MCF 10A (cell line): Measurements from ENCODE around the gene OTX1. TPM values are rescaled to one million over a fixed set of nuclear protein-coding genes. Genes with fewer than 3 reads are reported as not detected.

ENCODE experiments used
- BruUV-seq: library from RNA; stranded (reverse); fragments of 400-500 nt; replicated peaks from 2 replicates; lab custom pipeline; 2021; lab: Mats Ljungman, UMichigan
- CTCF ChIA-PET: fragments of 300-600 bp; sonication (Branson Sonifier 250); formaldehyde crosslinking; extraction: SDS; loops from one replicate; lab custom pipeline; 2021; ENCODE audit warnings: antibody characterized with exemption, inconsistent platforms; lab: Yijun Ruan, JAX
- POLR2A ChIA-PET: fragments of 300-600, 350-650 bp; sonication (Branson Sonifier 250); formaldehyde crosslinking; extraction: SDS; loops from one replicate; lab custom pipeline; 2020; ENCODE audit warnings: antibody characterized with exemption, inconsistent platforms; lab: Yijun Ruan, JAX
- DNase-seq: peaks from one replicate; pipeline ENCODE4 v3.0.0-alpha.2; 2018; ENCODE audit not compliant: unreplicated experiment
- H3K27ac Mint-ChIP-seq: one replicate; pipeline ENCODE4 v1.8.0; 2022; ENCODE audit warnings: mild to moderate bottlenecking, low read depth, mixed read lengths; ENCODE audit not compliant: unreplicated experiment
- H3K27me3 Mint-ChIP-seq: one replicate; pipeline ENCODE4 v1.8.0; 2022; ENCODE audit warnings: mixed read lengths; ENCODE audit not compliant: insufficient read depth, unreplicated experiment
- H3K36me3 Mint-ChIP-seq: one replicate; pipeline ENCODE4 v1.8.0; 2022; ENCODE audit warnings: mild to moderate bottlenecking, moderate library complexity, mixed read lengths; ENCODE audit not compliant: insufficient read depth, unreplicated experiment
- H3K4me1 Mint-ChIP-seq: one replicate; pipeline ENCODE4 v1.8.0; 2022; ENCODE audit warnings: mixed read lengths; ENCODE audit not compliant: insufficient read depth, unreplicated experiment
- H3K4me3 Mint-ChIP-seq: one replicate; pipeline ENCODE4 v1.8.0; 2022; ENCODE audit warnings: mild to moderate bottlenecking, moderate library complexity, mixed read lengths; ENCODE audit not compliant: unreplicated experiment
- H3K9me3 Mint-ChIP-seq: one replicate; pipeline ENCODE4 v1.8.0; 2022; ENCODE audit warnings: mixed read lengths; ENCODE audit not compliant: unreplicated experiment
- CTCF ChIP-seq: fragments of 200-600 bp; IDR thresholded peaks from one replicate; pipeline ENCODE4 v1.8.0; 2022; ENCODE audit warnings: antibody characterized with exemption, mild to moderate bottlenecking; ENCODE audit not compliant: unreplicated experiment
- intact Hi-C: fragments of 100-400 bp; cut with micrococcal nuclease; formaldehyde crosslinking; loops from 2 replicates; pipeline ENCODE4 v1.14.1; 2022
- total RNA-seq: library from RNA; stranded (reverse); gene quantifications from 2 replicates; pipeline ENCODE4 v1.2.3, GENCODE V29; 2022

Gene OTX1
- total RNA-seq, 1 experiment from 2014 or later: 1.4 TPM

- peaks cover 9% of the 10 kb centered on the region for H3K36me3 Mint-ChIP-seq
- no peak overlapping the region for H3K27ac Mint-ChIP-seq
- CTCF ChIA-PET: interaction anchor here (0.6 to 0.7 kb wide), 2 partner anchors 13 to 152 kb away, joined by 3 read pairs; no protein-coding TSS in a partner anchor
Measured at GRCh38 chr2:63055226-63056106, 4.8 kb downstream of the OTX1 start.

GRCh38 chr2:63056107-63057050 lies 5.7 kb downstream of the OTX1 start:
- BruUV-seq: no TSS peak
- no peak overlapping the region for H3K4me3 Mint-ChIP-seq
- peaks cover 9% of the 10 kb centered on the region for H3K36me3 Mint-ChIP-seq
- no peaks in the 10 kb centered on the region for H3K9me3 Mint-ChIP-seq
- TF ChIP-seq CTCF: no peak
- POLR2A ChIA-PET: no interaction called here
- H3K27ac Mint-ChIP-seq: no peak overlapping the region
- CTCF ChIA-PET: interaction anchor here (0.5 to 0.7 kb wide), 2 partner anchors 14 to 37 kb away, joined by 3 read pairs; no protein-coding TSS in a partner anchor
- intact Hi-C loops: no loop called here
- DNase-seq: no peak
- no peaks in the 10 kb centered on the region for H3K27me3 Mint-ChIP-seq
- H3K4me1 Mint-ChIP-seq: no peaks in the 10 kb centered on the region

More at GRCh38 chr2:63055226-63056106, 4.8 kb downstream of the OTX1 start:
- Mint-ChIP-seq H3K9me3 (no peaks in the 10 kb centered on the region), H3K27me3 (no peaks in the 10 kb centered on the region), H3K4me3 (no peak overlapping the region), H3K4me1 (no peaks in the 10 kb centered on the region)
- no TSS peak for BruUV-seq
- intact Hi-C loops: no loop called here
- POLR2A ChIA-PET: no interaction called here
- DNase-seq: no peak
- TF ChIP-seq CTCF: no peak

- H3K4me3 Mint-ChIP-seq: no peak overlapping the region
- H3K27me3 Mint-ChIP-seq: no peaks in the 10 kb centered on the region
- POLR2A ChIA-PET: interaction anchor here (0.7 kb wide), 1 partner anchor 143 kb away, joined by 4 read pairs; no protein-coding TSS in a partner anchor
- H3K4me1 Mint-ChIP-seq: no peaks in the 10 kb centered on the region
- no peaks in the 10 kb centered on the region for H3K9me3 Mint-ChIP-seq
- intact Hi-C loops: no loop called here
- peaks cover 9% of the 10 kb centered on the region for H3K36me3 Mint-ChIP-seq
- no peak for TF ChIP-seq CTCF
- no peak for DNase-seq
- CTCF ChIA-PET: no interaction called here
- BruUV-seq: no TSS peak
- no peak overlapping the region for H3K27ac Mint-ChIP-seq
Measured at GRCh38 chr2:63057249-63058143, 6.9 kb downstream of the OTX1 start.
